HEK293T (cell line): ENCODE data around the gene BRINP1.

Source experiments
- ARNT ChIP-seq: fragments of 450-650 bp; IDR thresholded peaks from 2 replicates; pipeline ENCODE4 v1.6.1; 2017; ENCODE audit warnings: mild to moderate bottlenecking
- BHLHE40 ChIP-seq: fragments of 450-650 bp; IDR thresholded peaks from 2 replicates; pipeline ENCODE4 v1.6.1; 2016; ENCODE audit warnings: mild to moderate bottlenecking, moderate library complexity, borderline replicate concordance
- CTBP1 ChIP-seq: fragments of 450-650 bp; IDR thresholded peaks from 2 replicates; pipeline ENCODE4 v1.6.1; 2016; ENCODE audit warnings: borderline replicate concordance
- ELF4 ChIP-seq: fragments of 450-650 bp; IDR thresholded peaks from 2 replicates; pipeline ENCODE4 v1.6.1; 2017; ENCODE audit warnings: antibody characterized with exemption
- FOXA1 ChIP-seq: fragments of 450-650 bp; IDR thresholded peaks from 2 replicates; pipeline ENCODE4 v1.6.1; 2016; ENCODE audit warnings: mild to moderate bottlenecking
- FOXK2 ChIP-seq: fragments of 450-650 bp; IDR thresholded peaks from 2 replicates; pipeline ENCODE4 v1.6.1; 2016; ENCODE audit warnings: mild to moderate bottlenecking
- FOXM1 ChIP-seq: fragments of 450-650 bp; IDR thresholded peaks from 2 replicates; pipeline ENCODE4 v1.6.1; 2017; ENCODE audit warnings: mild to moderate bottlenecking, borderline replicate concordance
- HDGF ChIP-seq: fragments of 450-650 bp; IDR thresholded peaks from 2 replicates; pipeline ENCODE4 v1.6.1; 2017; ENCODE audit warnings: antibody characterized with exemption, borderline replicate concordance
- LEF1 ChIP-seq: fragments of 450-650 bp; IDR thresholded peaks from 2 replicates; pipeline ENCODE4 v1.6.1; 2017; ENCODE audit warnings: mild to moderate bottlenecking, borderline replicate concordance
- NFRKB ChIP-seq: fragments of 450-650 bp; IDR thresholded peaks from 2 replicates; pipeline ENCODE4 v1.6.1; 2016; ENCODE audit warnings: mild to moderate bottlenecking, moderate library complexity
- SP1 ChIP-seq: fragments of 450-650 bp; IDR thresholded peaks from 2 replicates; pipeline ENCODE4 v1.6.1; 2017
- SUZ12 ChIP-seq: fragments of 450-650 bp; IDR thresholded peaks from 2 replicates; pipeline ENCODE4 v1.6.1; 2016; ENCODE audit warnings: mild to moderate bottlenecking
- TARDBP ChIP-seq: fragments of 450-650 bp; IDR thresholded peaks from 2 replicates; pipeline ENCODE4 v1.6.1; 2016
- ZNF384 ChIP-seq: fragments of 450-650 bp; IDR thresholded peaks from 2 replicates; pipeline ENCODE4 v1.6.1; 2016

DNA sequence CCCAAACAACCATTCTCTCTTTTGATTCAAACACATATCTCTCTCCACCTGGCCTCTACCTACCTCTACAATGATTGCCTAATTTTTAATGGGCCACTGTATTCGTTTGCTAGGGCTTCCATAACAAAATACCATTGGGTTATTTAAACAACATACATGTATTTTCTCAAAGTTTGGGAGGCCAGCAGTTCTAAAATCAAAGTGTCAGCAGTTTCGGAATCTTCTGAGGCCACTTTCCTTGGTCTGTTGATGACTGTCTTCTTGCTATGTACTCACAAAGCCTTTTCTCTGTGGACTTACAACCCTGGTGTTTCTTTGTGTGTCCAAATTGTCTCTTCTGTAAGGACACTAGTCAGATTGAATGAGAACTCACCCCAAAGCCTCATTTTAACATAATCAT, 214.7 kb downstream of the BRINP1 start:
- no peak for TF ChIP-seq HDGF
- TF ChIP-seq BHLHE40: no peak
- no peak for TF ChIP-seq ELF4
- TF ChIP-seq ARNT: no peak
- TF ChIP-seq FOXK2: no peak
- TF ChIP-seq TARDBP: no peak
- no peak for TF ChIP-seq SUZ12
- TF ChIP-seq NFRKB: no peak
- no peak for TF ChIP-seq FOXM1
- TF ChIP-seq SP1: no peak
- TF ChIP-seq CTBP1: no peak
- no peak for TF ChIP-seq ZNF384
- no peak for TF ChIP-seq FOXA1
- TF ChIP-seq LEF1: no peak
